MCF 10A (cell line): ENCODE results near the gene TMPRSS9. TPM values are rescaled to one million over a fixed set of nuclear protein-coding genes. Genes with fewer than 3 reads are reported as not detected.

Experiments used
- BruUV-seq: library from RNA; stranded (reverse); fragments of 400-500 nt; replicated peaks from 2 replicates; lab custom pipeline; 2021; lab: Mats Ljungman, UMichigan
- CTCF ChIA-PET: fragments of 300-600 bp; sonication (Branson Sonifier 250); formaldehyde crosslinking; extraction: SDS; loops from one replicate; lab custom pipeline; 2021; ENCODE audit warnings: antibody characterized with exemption, inconsistent platforms; lab: Yijun Ruan, JAX
- POLR2A ChIA-PET: fragments of 300-600, 350-650 bp; sonication (Branson Sonifier 250); formaldehyde crosslinking; extraction: SDS; loops from one replicate; lab custom pipeline; 2020; ENCODE audit warnings: antibody characterized with exemption, inconsistent platforms; lab: Yijun Ruan, JAX
- DNase-seq: peaks from one replicate; pipeline ENCODE4 v3.0.0-alpha.2; 2018; ENCODE audit not compliant: unreplicated experiment
- H3K27ac Mint-ChIP-seq: one replicate; pipeline ENCODE4 v1.8.0; 2022; ENCODE audit warnings: mild to moderate bottlenecking, low read depth, mixed read lengths; ENCODE audit not compliant: unreplicated experiment
- H3K27me3 Mint-ChIP-seq: one replicate; pipeline ENCODE4 v1.8.0; 2022; ENCODE audit warnings: mixed read lengths; ENCODE audit not compliant: insufficient read depth, unreplicated experiment
- H3K36me3 Mint-ChIP-seq: one replicate; pipeline ENCODE4 v1.8.0; 2022; ENCODE audit warnings: mild to moderate bottlenecking, moderate library complexity, mixed read lengths; ENCODE audit not compliant: insufficient read depth, unreplicated experiment
- H3K4me1 Mint-ChIP-seq: one replicate; pipeline ENCODE4 v1.8.0; 2022; ENCODE audit warnings: mixed read lengths; ENCODE audit not compliant: insufficient read depth, unreplicated experiment
- H3K4me3 Mint-ChIP-seq: one replicate; pipeline ENCODE4 v1.8.0; 2022; ENCODE audit warnings: mild to moderate bottlenecking, moderate library complexity, mixed read lengths; ENCODE audit not compliant: unreplicated experiment
- H3K9me3 Mint-ChIP-seq: one replicate; pipeline ENCODE4 v1.8.0; 2022; ENCODE audit warnings: mixed read lengths; ENCODE audit not compliant: unreplicated experiment
- CTCF ChIP-seq: fragments of 200-600 bp; IDR thresholded peaks from one replicate; pipeline ENCODE4 v1.8.0; 2022; ENCODE audit warnings: antibody characterized with exemption, mild to moderate bottlenecking; ENCODE audit not compliant: unreplicated experiment
- intact Hi-C: fragments of 100-400 bp; cut with micrococcal nuclease; formaldehyde crosslinking; loops from 2 replicates; pipeline ENCODE4 v1.14.1; 2022
- total RNA-seq: library from RNA; stranded (reverse); gene quantifications from 2 replicates; pipeline ENCODE4 v1.2.3, GENCODE V29; 2022

Gene TMPRSS9
- total RNA-seq, 1 experiment from 2014 or later, result not detected

DNA sequence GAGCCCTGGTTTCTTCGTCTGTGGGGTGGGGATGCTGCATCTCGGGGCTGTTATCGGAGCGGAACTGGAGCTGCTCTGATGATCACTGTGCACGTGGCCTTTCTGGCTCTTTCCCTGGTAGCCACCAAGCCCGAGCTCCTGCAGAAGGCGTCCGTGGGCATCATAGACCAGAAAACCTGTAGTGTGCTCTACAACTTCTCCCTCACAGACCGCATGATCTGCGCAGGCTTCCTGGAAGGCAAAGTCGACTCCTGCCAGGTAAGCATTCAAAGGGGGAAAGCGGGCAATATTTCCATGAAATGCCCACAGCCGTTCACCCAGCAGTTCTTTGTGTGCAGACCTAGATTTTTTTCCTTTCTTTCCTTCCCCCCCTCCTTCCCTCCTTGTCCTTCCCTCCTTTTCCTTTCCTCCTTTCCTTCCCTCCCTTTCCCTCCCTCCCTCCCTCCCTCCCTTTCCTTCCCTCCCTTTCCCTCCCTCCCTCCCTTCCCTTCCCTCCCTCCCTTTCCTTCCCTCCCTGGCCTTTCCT is 57.9 kb downstream of the TMPRSS9 start:
- CTCF ChIA-PET, result no interaction called here
- H3K4me1 Mint-ChIP-seq, result no peaks in the 10 kb centered on the region
- intact Hi-C loops, result no loop called here
- no peak for DNase-seq
- H3K9me3 Mint-ChIP-seq, result no peaks in the 10 kb centered on the region
- no peaks in the 10 kb centered on the region for H3K27me3 Mint-ChIP-seq
- no peak overlapping the region for H3K4me3 Mint-ChIP-seq
- TF ChIP-seq CTCF, result no peak
- no peak overlapping the region for H3K27ac Mint-ChIP-seq
- POLR2A ChIA-PET, result interaction anchor here (1.7 kb wide), 1 partner anchor 19 kb away, joined by 4 read pairs; no protein-coding TSS in a partner anchor
- no TSS peak for BruUV-seq
- H3K36me3 Mint-ChIP-seq, result peaks cover 18% of the 10 kb centered on the region

DNA sequence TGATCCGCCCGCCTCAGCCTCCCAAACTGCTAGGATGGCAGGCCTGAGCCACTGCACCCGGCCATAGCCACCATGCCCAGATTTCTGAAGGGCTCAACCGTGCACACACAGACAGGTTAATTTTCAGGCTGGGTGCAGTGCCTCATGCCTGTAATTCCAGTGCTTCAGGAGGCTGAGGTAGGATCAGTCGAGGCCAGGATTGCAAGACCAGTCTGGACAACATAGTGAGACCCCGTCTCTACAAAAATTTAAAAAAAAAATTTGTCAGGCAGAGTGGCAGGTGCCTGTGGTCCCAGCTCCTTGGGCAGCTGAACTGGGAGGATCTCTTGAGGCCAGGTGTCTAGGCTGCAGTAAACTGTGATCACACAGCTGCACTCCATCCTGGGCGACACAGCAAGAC is 59.7 kb downstream of the TMPRSS9 start:
- intact Hi-C loops, result no loop called here
- Mint-ChIP-seq H3K9me3 (no peaks in the 10 kb centered on the region), H3K4me3 (no peak overlapping the region), H3K27me3 (no peaks in the 10 kb centered on the region), H3K4me1 (no peaks in the 10 kb centered on the region), H3K36me3 (peaks cover 18% of the 10 kb centered on the region), H3K27ac (no peak overlapping the region)
- CTCF ChIA-PET, result no interaction called here
- BruUV-seq, result no TSS peak
- no peak for TF ChIP-seq CTCF
- no peak for DNase-seq
- POLR2A ChIA-PET, result interaction anchor here (1.3 kb wide), 1 partner anchor 8 kb away, joined by 3 read pairs; the partner anchor contains the start of gene TIMM13

GRCh38 chr19:2420490-2420889 is 60.4 kb downstream of the TMPRSS9 start:
- Mint-ChIP-seq H3K4me3 (no peak overlapping the region), H3K36me3 (peaks cover 12% of the 10 kb centered on the region), H3K27me3 (no peaks in the 10 kb centered on the region), H3K4me1 (no peaks in the 10 kb centered on the region), H3K9me3 (no peaks in the 10 kb centered on the region), H3K27ac (no peak overlapping the region)
- BruUV-seq, result no TSS peak
- no peak for TF ChIP-seq CTCF
- ChIA-PET POLR2A (no interaction called here), CTCF (no interaction called here)
- no peak for DNase-seq
- intact Hi-C loops, result no loop called here

DNA sequence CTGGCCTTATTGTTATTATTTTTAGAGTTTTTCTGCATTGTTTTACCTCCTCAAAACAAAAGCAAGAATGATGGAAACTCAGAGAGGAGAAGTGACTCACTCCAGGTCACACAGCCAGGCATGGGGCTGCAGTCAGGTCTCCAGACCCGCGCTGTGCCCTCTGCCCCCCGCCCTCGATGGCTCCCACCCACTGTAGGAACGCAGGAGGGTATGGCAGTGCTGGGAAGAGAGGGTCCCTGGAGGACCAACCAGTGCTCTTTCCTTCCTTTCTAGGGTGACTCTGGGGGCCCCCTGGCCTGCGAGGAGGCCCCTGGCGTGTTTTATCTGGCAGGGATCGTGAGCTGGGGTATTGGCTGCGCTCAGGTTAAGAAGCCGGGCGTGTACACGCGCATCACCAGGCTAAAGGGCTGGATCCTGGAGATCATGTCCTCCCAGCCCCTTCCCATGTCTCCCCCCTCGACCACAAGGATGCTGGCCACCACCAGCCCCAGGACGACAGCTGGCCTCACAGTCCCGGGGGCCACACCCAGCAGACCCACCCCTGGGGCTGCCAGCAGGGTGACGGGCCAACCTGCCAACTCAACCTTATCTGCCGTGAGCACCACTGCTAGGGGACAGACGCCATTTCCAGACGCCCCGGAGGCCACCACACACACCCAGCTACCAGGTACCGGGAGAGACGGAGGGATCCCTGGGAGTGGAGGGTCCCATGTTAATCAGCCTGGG is 61.7 kb downstream of the TMPRSS9 start:
- no peak for TF ChIP-seq CTCF
- H3K9me3 Mint-ChIP-seq, result no peaks in the 10 kb centered on the region
- no peaks in the 10 kb centered on the region for H3K27me3 Mint-ChIP-seq
- H3K4me3 Mint-ChIP-seq, result no peak overlapping the region
- ChIA-PET POLR2A (no interaction called here), CTCF (interaction anchor here (0.6 kb wide), 1 partner anchor 18 kb away, joined by 3 read pairs; no protein-coding TSS in a partner anchor)
- BruUV-seq, result no TSS peak
- H3K27ac Mint-ChIP-seq, result no peak overlapping the region
- intact Hi-C loops, result no loop called here
- no peak for DNase-seq
- peaks cover 8% of the 10 kb centered on the region for H3K36me3 Mint-ChIP-seq
- no peaks in the 10 kb centered on the region for H3K4me1 Mint-ChIP-seq
